Adrenal gland (tissue), 12 donors: ENCODE results near the gene UBE2E3. TPM values are rescaled to one million over a fixed set of nuclear protein-coding genes. Genes with fewer than 3 reads are reported as not detected.

Source experiments
- DNase-seq, 7 donors: peaks; one replicate each; pipeline ENCODE4 v3.0.0-alpha.2; 2019 to 2020
- H3K27ac ChIP-seq, 5 donors: fragments of 200-600 bp; sonication (generic) in 4 of 5; 1 replicate in 3 of 5; 2 replicates in 2 of 5; pipeline versions ENCODE4 v1.5.1 to v1.8.0; 2016 to 2020; ENCODE audit warnings: mild to moderate bottlenecking in 1 of 5
- H3K27me3 ChIP-seq: fragments of 200-600 bp; 2 replicates; pipeline ENCODE4 v1.8.0; 2021
- H3K36me3 ChIP-seq, 2 donors: fragments of 200-600 bp; replicated peaks in 1 of 2; 1 replicate in 1 of 2; 2 replicates in 1 of 2; pipeline versions ENCODE4 v1.5.1 to v1.8.0; 2018 to 2022
- H3K4me1 ChIP-seq, 2 donors: fragments of 200-600 bp; replicated peaks in 1 of 2; 1 replicate in 1 of 2; 2 replicates in 1 of 2; pipeline versions ENCODE4 v1.5.1 to v1.8.0; 2018 to 2021
- H3K4me3 ChIP-seq, 4 donors: fragments of 200-600 bp; sonication (generic) in 3 of 4; one replicate each; pipeline ENCODE4 v1.5.1; 2016 to 2018
- H3K9me3 ChIP-seq, 3 donors: fragments of 200-600 bp; sonication (generic) in 1 of 3; replicated peaks in 1 of 3; 1 replicate in 2 of 3; 2 replicates in 1 of 3; pipeline versions ENCODE4 v1.5.1 to v1.8.0; 2016 to 2021
- CTCF ChIP-seq, 6 experiments: fragments of 450-650 bp in 4 of 6; fragments of 200-600 bp in 2 of 6; sonication (generic) in 1 of 6; IDR thresholded peaks; 1 replicate in 5 of 6; 2 replicates in 1 of 6; pipeline versions ENCODE4 v1.5.1 to v1.8.0; 2016 to 2021; ENCODE audit warnings: antibody characterized with exemption in 6 of 6, mild to moderate bottlenecking in 2 of 6, moderate library complexity in 1 of 6
- POLR2A ChIP-seq, 2 donors: fragments of 450-650 bp; IDR thresholded peaks; one replicate each; pipeline ENCODE4 v1.6.1; 2017; ENCODE audit warnings: antibody characterized with exemption in 2 of 2, mild to moderate bottlenecking in 2 of 2, moderate library complexity in 1 of 2
- WGBS, 4 donors: extraction: QIAGEN DNeasy Blood & Tissue Kit in 2 of 4; methylation state at CpG; one replicate each; pipeline versions ENCODE4 v1.1.5 to v1.1.7; 2013 to 2017; 5-methylcytosine and 5-hydroxymethylcytosine counted together
- intact Hi-C, 2 donors: fragments of 100-400 bp; cut with DNase I; formaldehyde crosslinking; loops; one replicate each; pipeline versions ENCODE4 v1.14.1 to v1.15.0; 2022 to 2023
- polyA plus RNA-seq, 3 donors: library from polyadenylated mRNA; stranded (reverse); fragments of 200-250 nt in 2 of 3; fragments of 350-450 nt in 1 of 3; fragmentation: Illumina TruSeq in 1 of 3; extraction: RNeasy Lipid Tissue Mini Kit (QIAGEN cat#74804) in 1 of 3; gene quantifications; one replicate each; pipeline ENCODE4 v1.2.3, GENCODE V29; 2013 to 2014
- total RNA-seq, 9 donors: library from RNA; depleted of rRNA in 4 of 9; stranded (reverse); fragments of >200 nt in 4 of 9; fragments of 120-200 nt in 1 of 9; fragmentation: NEBNext Ultra II Directional in 1 of 9; extraction: Animal tissue kit (Norgen Biotek cat#: 25700) in 1 of 9; gene quantifications; one replicate each; pipeline versions ENCODE4 v1.1.0 to v1.2.4, GENCODE V29; 2013 to 2023
- donor health status: healthy with polysubstance abuse.
- donor health status: Bipolar disorder and iron deficiency.
- donor health status: DM: yes; HTN: yes; CAD: no.
- donor health status: DM: no; HTN: no; CAD: no.
- donor health status: DM: no; HTN: no; CAD: no.
- donor health status: DM: yes; HTN: yes; CAD: no.

Gene UBE2E3
- total and polyA plus RNA-seq, 12 donors, result 30.8 to 87.1 (median 51.0) TPM

- Histone ChIP-seq H3K4me1 (no peaks in the 10 kb centered on the region), H3K9me3 (no peaks in the 10 kb centered on the region), H3K4me3 (no peak overlapping the region), H3K27me3 (no peaks in the 10 kb centered on the region), H3K36me3 (no peaks in the 10 kb centered on the region), H3K27ac (no peak overlapping the region)
- DNase-seq, result no peak
- intact Hi-C loops, result no loop called here
- 77 to 93% (median 82%) methylated on average over 2 of the region's 2 CpGs for WGBS, 4 donors
- TF ChIP-seq POLR2A (IDR thresholded peaks at IDR 0.05), result no peak
- TF ChIP-seq CTCF (IDR thresholded peaks at IDR 0.05), result no peak
Observed at GRCh38 chr2:181074457-181074856, 94.1 kb downstream of the UBE2E3 start.

- no peaks in the 10 kb centered on the region for H3K9me3 ChIP-seq
- no peak overlapping the region for H3K27ac ChIP-seq
- intact Hi-C loops, result no loop called here
- no peak for TF ChIP-seq CTCF (IDR thresholded peaks at IDR 0.05)
- TF ChIP-seq POLR2A (IDR thresholded peaks at IDR 0.05), result no peak
- H3K36me3 ChIP-seq, result no peaks in the 10 kb centered on the region
- no peaks in the 10 kb centered on the region for H3K27me3 ChIP-seq
- no peak for DNase-seq
- WGBS, 4 donors, result 36 to 60% (median 45%) methylated on average over 1 of the region's 1 CpG
- no peaks in the 10 kb centered on the region for H3K4me1 ChIP-seq
- H3K4me3 ChIP-seq, result no peak overlapping the region
Observed at GRCh38 chr2:181076658-181077057, 96.3 kb downstream of the UBE2E3 start.

GRCh38 chr2:181077128-181077709 lies 96.8 kb downstream of the UBE2E3 start:
- H3K4me3 ChIP-seq, result no peak overlapping the region
- H3K27me3 ChIP-seq, result no peaks in the 10 kb centered on the region
- DNase-seq, result no peak
- no peaks in the 10 kb centered on the region for H3K36me3 ChIP-seq
- no peaks in the 10 kb centered on the region for H3K4me1 ChIP-seq
- no peak overlapping the region for H3K27ac ChIP-seq
- peak; percentile 43 to 78 (median 49) for TF ChIP-seq CTCF (IDR thresholded peaks at IDR 0.05)
- no peak for TF ChIP-seq POLR2A (IDR thresholded peaks at IDR 0.05)
- WGBS, 4 donors, result 55 to 65% (median 62%) methylated on average over 4 of the region's 4 CpGs
- intact Hi-C loops, result no loop called here
- no peaks in the 10 kb centered on the region for H3K9me3 ChIP-seq

GRCh38 chr2:181083140-181083539 lies 102.7 kb downstream of the UBE2E3 start:
- intact Hi-C loops, result no loop called here
- H3K27ac ChIP-seq, result no peak overlapping the region
- H3K4me3 ChIP-seq, result no peak overlapping the region
- H3K36me3 ChIP-seq, result no peaks in the 10 kb centered on the region
- no peaks in the 10 kb centered on the region for H3K4me1 ChIP-seq
- 88 to 100% (median 96%) methylated on average over 2 of the region's 2 CpGs for WGBS, 4 donors
- H3K27me3 ChIP-seq, result no peaks in the 10 kb centered on the region
- H3K9me3 ChIP-seq, result no peaks in the 10 kb centered on the region
- DNase-seq, result no peak
- TF ChIP-seq POLR2A (IDR thresholded peaks at IDR 0.05), result no peak
- no peak for TF ChIP-seq CTCF (IDR thresholded peaks at IDR 0.05)
